ENCODE results near the gene IMMT. TPM values are rescaled to one million over a fixed set of nuclear protein-coding genes. Genes with fewer than 3 reads are reported as not detected.

The IMMT gene
- total RNA-seq, 1 experiment from 2014 or later = 162 TPM

DNA sequence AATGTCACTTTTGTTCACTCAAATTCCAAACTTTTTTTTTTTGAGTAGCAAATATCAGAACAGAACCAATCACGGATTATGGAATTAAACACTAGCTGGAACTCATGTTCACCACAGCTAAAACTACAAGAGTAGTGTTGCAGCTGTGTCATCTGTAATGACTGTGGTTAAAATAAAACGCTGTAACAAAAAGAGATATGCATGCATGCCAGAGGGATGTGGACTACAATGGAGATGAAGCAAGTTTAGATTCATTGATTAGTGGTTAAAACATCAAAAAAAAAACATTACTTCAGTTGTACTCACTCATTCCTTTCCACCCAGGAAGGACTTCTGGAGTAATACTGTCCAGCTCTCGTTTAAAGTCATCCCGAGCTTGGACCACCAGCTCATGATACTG is 37.0 kb downstream of the IMMT start:
- H3K27me3 ChIP-seq = no peaks in the 10 kb centered on the region
- no peak overlapping the region for H3K27ac ChIP-seq
- H3K9me3 ChIP-seq (replicated peaks) = no peaks in the 10 kb centered on the region
- no peaks in the 10 kb centered on the region for H3K4me1 ChIP-seq
- no peak for DNase-seq
- H3K36me3 ChIP-seq = peaks cover 88% of the 10 kb centered on the region
- no peak overlapping the region for H3K4me3 ChIP-seq

GRCh38 chr2:86157009-86157556 is 38.2 kb downstream of the IMMT start:
- DNase-seq = no peak
- Histone ChIP-seq H3K9me3 (replicated peaks) (no peaks in the 10 kb centered on the region), H3K4me3 (no peak overlapping the region), H3K36me3 (peaks cover 83% of the 10 kb centered on the region), H3K27me3 (no peaks in the 10 kb centered on the region), H3K4me1 (no peaks in the 10 kb centered on the region), H3K27ac (no peak overlapping the region)

DNA sequence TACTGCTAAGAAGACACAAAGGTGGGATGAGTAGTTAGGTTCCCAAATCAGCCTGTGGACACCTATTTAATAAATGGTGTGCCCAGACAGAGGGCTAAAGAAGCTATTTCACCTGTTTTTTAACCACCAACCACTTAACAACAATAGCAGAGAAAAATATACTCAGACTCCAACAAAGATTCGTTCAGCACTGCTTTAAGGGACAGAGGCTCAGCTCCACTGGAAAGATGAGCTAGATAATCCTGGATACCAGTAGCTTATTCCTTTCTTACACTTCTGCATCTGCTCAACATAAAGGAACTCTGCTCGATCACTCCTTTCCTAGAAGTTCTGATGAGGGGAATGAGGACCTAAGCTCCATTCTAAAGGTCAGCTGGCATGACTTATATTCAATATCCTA is 44.8 kb downstream of the IMMT start:
- no peaks in the 10 kb centered on the region for H3K27me3 ChIP-seq
- no peaks in the 10 kb centered on the region for H3K9me3 ChIP-seq (replicated peaks)
- no peak overlapping the region for H3K27ac ChIP-seq
- peaks cover 86% of the 10 kb centered on the region for H3K36me3 ChIP-seq
- H3K4me1 ChIP-seq = no peaks in the 10 kb centered on the region
- H3K4me3 ChIP-seq = no peak overlapping the region
- DNase-seq = no peak

GRCh38 chr2:86147793-86148192 is 47.5 kb downstream of the IMMT start:
- no peak overlapping the region for H3K27ac ChIP-seq
- peak in 1 of 2 experiments; percentile 22 for DNase-seq
- H3K4me3 ChIP-seq = no peak overlapping the region
- H3K4me1 ChIP-seq = no peaks in the 10 kb centered on the region
- H3K9me3 ChIP-seq (replicated peaks) = no peaks in the 10 kb centered on the region
- H3K27me3 ChIP-seq = no peaks in the 10 kb centered on the region
- peaks cover 90% of the 10 kb centered on the region for H3K36me3 ChIP-seq

DNA sequence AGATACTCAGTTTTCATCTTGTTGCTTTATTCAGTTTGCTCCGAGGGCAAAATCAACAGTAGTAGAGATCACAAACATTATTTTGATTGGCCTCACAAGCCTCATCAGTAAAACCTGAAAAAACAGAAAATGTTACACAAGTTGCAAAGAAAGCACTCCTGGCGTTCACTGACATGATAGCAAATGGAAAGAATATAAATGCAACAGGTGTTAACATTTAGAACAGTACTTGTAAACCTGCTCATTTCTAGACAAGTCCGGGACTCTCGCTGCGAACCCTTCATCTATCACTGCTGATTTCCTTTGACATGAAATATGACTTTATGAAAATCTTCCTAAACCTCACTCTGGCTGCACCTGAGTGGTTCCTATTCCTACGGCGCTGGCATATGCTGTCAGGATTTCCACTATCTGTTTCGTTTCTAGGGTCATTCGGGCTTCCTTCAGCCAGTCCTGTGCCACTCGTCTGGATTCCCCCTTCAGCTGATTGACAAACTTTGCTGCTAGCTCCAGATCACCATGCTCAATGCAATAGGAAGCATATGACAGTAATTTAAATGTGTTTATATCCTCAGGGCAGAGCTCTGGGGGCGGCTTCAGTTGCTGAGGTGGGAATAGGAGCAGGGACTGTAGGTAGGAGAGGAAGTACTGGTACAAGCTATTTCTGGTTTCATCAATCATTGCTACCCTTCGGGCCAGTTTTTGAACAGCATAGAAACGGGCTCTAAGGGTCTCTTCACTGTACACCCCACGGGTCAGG is 51.2 kb downstream of the IMMT start:
- no peaks in the 10 kb centered on the region for H3K4me1 ChIP-seq
- no peak overlapping the region for H3K27ac ChIP-seq
- no peaks in the 10 kb centered on the region for H3K27me3 ChIP-seq
- peaks cover 92% of the 10 kb centered on the region for H3K36me3 ChIP-seq
- no peak overlapping the region for H3K4me3 ChIP-seq
- H3K9me3 ChIP-seq (replicated peaks) = no peaks in the 10 kb centered on the region
- DNase-seq = no peak

DNA sequence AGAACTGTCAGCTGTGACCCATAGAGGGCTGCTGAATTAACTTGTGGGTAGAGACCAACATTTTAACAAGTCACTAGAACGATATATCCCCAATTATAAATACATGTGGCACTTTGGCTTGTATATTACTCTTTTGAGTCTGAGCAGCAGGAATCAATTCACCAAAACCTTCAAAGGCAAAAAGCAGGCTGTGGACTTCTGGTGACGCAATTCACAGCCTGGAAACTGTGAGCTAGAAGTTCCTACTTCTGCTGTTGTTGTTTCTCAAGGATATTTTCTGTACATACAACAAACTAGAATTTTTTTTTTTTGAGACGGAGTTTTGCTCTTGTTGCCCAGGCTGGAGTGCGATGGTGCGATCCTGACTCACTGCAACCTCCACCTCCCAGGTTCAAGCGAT is 52.0 kb downstream of the IMMT start:
- no peak for DNase-seq
- Histone ChIP-seq H3K27me3 (no peaks in the 10 kb centered on the region), H3K9me3 (replicated peaks) (no peaks in the 10 kb centered on the region), H3K4me1 (no peaks in the 10 kb centered on the region), H3K27ac (no peak overlapping the region), H3K36me3 (peaks cover 92% of the 10 kb centered on the region), H3K4me3 (no peak overlapping the region)

GRCh38 chr2:86142436-86143257 is 52.6 kb downstream of the IMMT start:
- peaks cover 92% of the 10 kb centered on the region for H3K36me3 ChIP-seq
- no peaks in the 10 kb centered on the region for H3K27me3 ChIP-seq
- no peaks in the 10 kb centered on the region for H3K9me3 ChIP-seq (replicated peaks)
- no peaks in the 10 kb centered on the region for H3K4me1 ChIP-seq
- H3K27ac ChIP-seq = no peak overlapping the region
- no peak overlapping the region for H3K4me3 ChIP-seq
- DNase-seq = no peak

- Histone ChIP-seq H3K4me3 (no peak overlapping the region), H3K36me3 (peaks cover 92% of the 10 kb centered on the region)
- DNase-seq = peak in 1 of 2 experiments; percentile 23
Measured at GRCh38 chr2:86140969-86141392, 54.3 kb downstream of the IMMT start.

GRCh38 chr2:86139981-86140380 is 55.3 kb downstream of the IMMT start:
- no peak for DNase-seq
- Histone ChIP-seq H3K36me3 (peaks cover 93% of the 10 kb centered on the region), H3K27me3 (no peaks in the 10 kb centered on the region), H3K9me3 (replicated peaks) (no peaks in the 10 kb centered on the region), H3K4me1 (no peaks in the 10 kb centered on the region), H3K27ac (no peak overlapping the region), H3K4me3 (no peak overlapping the region)

More at GRCh38 chr2:86140969-86141392, 54.3 kb downstream of the IMMT start:
- no peaks in the 10 kb centered on the region for H3K27me3 ChIP-seq
- no peaks in the 10 kb centered on the region for H3K4me1 ChIP-seq
- H3K27ac ChIP-seq = no peak overlapping the region
- no peaks in the 10 kb centered on the region for H3K9me3 ChIP-seq (replicated peaks)

DNA sequence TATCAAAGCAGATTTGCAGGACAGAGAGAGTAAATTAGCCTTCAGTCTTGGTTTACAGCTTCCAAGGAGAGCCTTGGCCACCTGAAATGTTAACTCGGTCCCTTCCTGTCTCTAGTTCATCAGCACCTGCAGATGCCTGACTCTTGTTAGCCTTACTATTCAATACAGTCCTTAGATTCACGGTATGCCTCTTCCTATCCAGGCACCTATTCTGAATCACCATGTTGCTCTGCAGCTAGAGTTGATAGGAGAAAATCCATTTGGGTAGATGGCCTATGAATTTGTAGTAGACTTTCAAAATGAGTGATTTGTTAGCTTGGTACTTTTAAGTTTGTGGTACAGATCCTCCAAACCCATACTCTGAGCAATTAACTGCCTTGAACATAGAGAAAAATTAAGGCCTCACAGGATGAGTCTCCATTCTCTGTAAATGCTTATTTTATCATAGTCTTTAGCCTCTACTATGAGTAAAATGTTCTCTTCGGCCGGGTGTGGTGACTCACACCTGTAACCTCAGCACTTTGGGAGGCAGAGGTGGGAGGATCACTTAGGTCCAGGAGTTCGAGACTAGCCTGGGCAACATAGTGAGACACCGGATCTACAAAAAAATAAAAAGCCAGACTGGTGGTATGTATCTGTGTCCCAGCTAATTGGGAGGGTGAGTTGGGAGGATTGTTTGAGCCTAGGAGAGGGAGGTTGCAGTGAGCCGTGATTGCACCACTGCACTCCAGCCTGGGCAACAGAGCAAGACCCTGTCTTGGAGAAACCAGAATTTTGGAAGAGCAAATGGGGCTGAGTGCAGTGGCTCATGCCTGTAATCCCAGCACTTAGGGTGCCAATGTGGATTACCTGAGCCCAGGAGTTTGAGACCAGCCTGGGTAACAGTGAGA is 56.3 kb downstream of the IMMT start:
- Histone ChIP-seq H3K27me3 (no peaks in the 10 kb centered on the region), H3K27ac (no peak overlapping the region), H3K4me3 (no peak overlapping the region), H3K36me3 (peaks cover 93% of the 10 kb centered on the region), H3K4me1 (no peaks in the 10 kb centered on the region), H3K9me3 (replicated peaks) (no peaks in the 10 kb centered on the region)
- no peak for DNase-seq

GRCh38 chr2:86136141-86136540 is 59.1 kb downstream of the IMMT start:
- H3K36me3 ChIP-seq = peaks cover 94% of the 10 kb centered on the region
- no peak overlapping the region for H3K27ac ChIP-seq
- no peak overlapping the region for H3K4me3 ChIP-seq
- H3K9me3 ChIP-seq (replicated peaks) = no peaks in the 10 kb centered on the region
- H3K4me1 ChIP-seq = no peaks in the 10 kb centered on the region
- no peaks in the 10 kb centered on the region for H3K27me3 ChIP-seq
- DNase-seq = no peak

DNA sequence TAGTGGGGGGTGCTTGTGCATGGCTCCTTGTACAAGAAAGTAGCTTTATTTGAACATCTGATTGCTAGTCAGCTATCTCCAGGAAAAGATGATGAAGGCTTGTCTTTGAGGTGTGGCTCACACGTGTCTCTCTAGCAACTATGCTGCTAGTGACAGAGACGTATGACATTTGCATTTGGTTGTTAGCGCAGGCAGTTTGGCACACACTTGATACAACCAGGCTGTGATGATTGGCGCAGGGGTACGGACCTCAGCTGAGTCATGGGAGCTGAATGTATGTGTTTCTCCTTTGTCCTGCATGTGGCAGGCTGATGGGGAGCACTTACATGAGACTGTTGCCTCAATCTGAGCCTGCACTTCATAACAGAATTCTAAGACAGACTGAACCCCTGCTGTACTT is 59.6 kb downstream of the IMMT start:
- Histone ChIP-seq H3K27me3 (no peaks in the 10 kb centered on the region), H3K4me3 (no peak overlapping the region), H3K4me1 (no peaks in the 10 kb centered on the region), H3K9me3 (replicated peaks) (no peaks in the 10 kb centered on the region), H3K27ac (no peak overlapping the region), H3K36me3 (peaks cover 96% of the 10 kb centered on the region)
- DNase-seq = no peak

GRCh38 chr2:86134709-86135108 is 60.6 kb downstream of the IMMT start:
- DNase-seq = no peak
- H3K27me3 ChIP-seq = no peaks in the 10 kb centered on the region
- no peaks in the 10 kb centered on the region for H3K4me1 ChIP-seq
- H3K36me3 ChIP-seq = peaks cover 97% of the 10 kb centered on the region
- H3K4me3 ChIP-seq = no peak overlapping the region
- no peaks in the 10 kb centered on the region for H3K9me3 ChIP-seq (replicated peaks)
- H3K27ac ChIP-seq = no peak overlapping the region

DNA sequence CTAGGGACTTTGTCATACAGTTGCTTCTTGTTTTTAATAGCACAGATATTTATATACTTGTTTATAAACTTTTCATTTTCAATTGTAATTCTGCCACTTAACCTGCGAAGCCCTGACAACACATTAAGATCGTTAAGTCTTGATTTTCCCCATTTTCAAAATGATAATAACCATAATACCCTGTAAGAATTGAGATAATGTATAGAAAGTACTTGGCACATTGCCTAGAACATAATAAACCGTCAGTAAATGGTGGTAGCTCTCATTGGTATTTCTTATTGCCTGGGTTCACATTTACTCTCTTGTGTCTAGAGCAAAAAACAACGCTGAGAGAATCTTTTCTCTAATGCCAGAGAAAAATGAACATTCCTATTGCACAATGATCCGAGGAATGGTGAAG is 70.6 kb downstream of the IMMT start:
- H3K36me3 ChIP-seq = peaks cover 96% of the 10 kb centered on the region
- no peaks in the 10 kb centered on the region for H3K27me3 ChIP-seq
- no peak for DNase-seq
- H3K9me3 ChIP-seq (replicated peaks) = no peaks in the 10 kb centered on the region
- H3K27ac ChIP-seq = no peak overlapping the region
- no peak overlapping the region for H3K4me3 ChIP-seq
- H3K4me1 ChIP-seq = no peaks in the 10 kb centered on the region
